ENCODE measurements around the gene ACTR8.

DNA sequence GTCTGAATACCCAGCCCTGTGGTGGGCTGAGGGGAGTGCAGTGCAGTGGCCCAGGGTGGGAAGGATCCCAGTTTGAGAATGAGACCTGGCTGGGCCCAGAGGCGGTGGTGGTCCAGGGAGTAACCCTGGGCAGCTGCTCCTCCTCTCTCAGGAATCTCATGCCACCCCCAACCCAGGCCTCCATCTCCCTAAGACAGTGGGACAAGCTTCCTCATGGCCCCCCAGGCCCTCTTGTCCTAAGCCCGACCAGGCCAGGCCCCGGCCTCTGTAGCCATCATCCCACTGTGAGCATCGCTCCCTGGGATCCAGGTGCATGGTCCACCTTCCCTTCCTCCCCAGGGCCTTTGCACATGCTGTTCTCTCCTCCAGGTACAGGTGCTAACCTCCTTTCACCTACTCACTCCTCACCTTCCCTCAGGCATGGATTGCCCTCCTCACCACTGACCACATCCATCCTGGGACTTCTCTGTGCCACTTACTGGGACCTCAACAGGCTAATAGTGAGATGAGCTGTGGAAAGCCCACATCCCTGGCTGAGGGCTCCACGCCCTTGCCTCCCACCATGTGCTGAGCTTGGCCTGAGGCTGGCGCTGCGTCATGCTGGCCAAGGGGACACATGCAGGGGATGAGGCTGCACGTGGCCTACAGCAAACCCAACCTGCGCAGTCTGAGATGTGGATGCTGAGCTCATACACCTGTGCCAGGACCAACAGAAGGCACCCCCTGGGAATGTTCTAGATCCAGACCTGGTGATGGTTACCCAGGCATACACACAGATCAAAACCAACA is 45.7 kb downstream of the ACTR8 start:
- TF ChIP-seq EZH2 (IDR thresholded peaks at IDR 0.05; ENCODE audit: insufficient read depth, poor library complexity, severe bottlenecking) (no peak), EZH2phosphoT487 (IDR thresholded peaks at IDR 0.05; ENCODE audit: insufficient read depth, low read depth) (no peak)

Measured in GM23248 (cell line).